Endodermal cell (in vitro differentiated cells): Measurements from ENCODE around the gene CCDC61. TPM values are rescaled to one million over a fixed set of nuclear protein-coding genes. Genes with fewer than 3 reads are reported as not detected.

Experiments used
- DNase-seq: peaks from one replicate; pipeline ENCODE4 v3.0.0-alpha.2; 2017
- H3K27ac ChIP-seq: 2 replicates; pipeline ENCODE4 v1.5.1; 2013; ENCODE audit warnings: mild to moderate bottlenecking, low read depth, low read length, moderate library complexity
- H3K27me3 ChIP-seq: 2 replicates; pipeline ENCODE4 v1.6.1; 2013; ENCODE audit warnings: mild to moderate bottlenecking, low read length, moderate library complexity; ENCODE audit not compliant: insufficient read depth, control insufficient read depth, poor library complexity, severe bottlenecking
- H3K36me3 ChIP-seq: 2 replicates; pipeline ENCODE4 v1.7.0; 2013; ENCODE audit warnings: mild to moderate bottlenecking, low read length, moderate library complexity; ENCODE audit not compliant: control insufficient read depth, insufficient read depth
- H3K4me1 ChIP-seq: one replicate; pipeline ENCODE4 v1.7.0; 2013; ENCODE audit warnings: low read length; ENCODE audit not compliant: control insufficient read depth, insufficient read depth
- H3K4me3 ChIP-seq: 2 replicates; pipeline ENCODE4 v1.5.1; 2013; ENCODE audit warnings: mild to moderate bottlenecking, low read length, moderate library complexity
- H3K9ac ChIP-seq: 2 replicates; pipeline ENCODE4 v1.6.1; 2013; ENCODE audit warnings: mild to moderate bottlenecking, low read length, moderate library complexity; ENCODE audit not compliant: poor library complexity, severe bottlenecking; ENCODE audit errors: extremely low read depth
- H3K9me3 ChIP-seq: 2 replicates; pipeline ENCODE4 v1.6.1; 2013; ENCODE audit warnings: mild to moderate bottlenecking, low read length, moderate library complexity; ENCODE audit not compliant: control insufficient read depth
- H3K27ac Mint-ChIP-seq: 2 replicates; pipeline ENCODE4 v1.8.0; 2020; ENCODE audit warnings: mixed read lengths
- H3K27me3 Mint-ChIP-seq: 2 replicates; pipeline ENCODE4 v1.8.0; 2021; ENCODE audit warnings: mild to moderate bottlenecking, mixed read lengths; ENCODE audit not compliant: insufficient read depth
- H3K36me3 Mint-ChIP-seq: 2 replicates; pipeline ENCODE4 v1.8.0; 2020; ENCODE audit warnings: low read depth, mixed read lengths
- H3K4me1 Mint-ChIP-seq: 2 replicates; pipeline ENCODE4 v1.8.0; 2020; ENCODE audit warnings: mixed read lengths
- H3K4me3 Mint-ChIP-seq: 2 replicates; pipeline ENCODE4 v1.8.0; 2020; ENCODE audit warnings: mild to moderate bottlenecking, moderate library complexity, mixed read lengths
- H3K9me3 Mint-ChIP-seq: 2 replicates; pipeline ENCODE4 v1.8.0; 2020; ENCODE audit warnings: mild to moderate bottlenecking, mixed read lengths
- CTCF ChIP-seq: fragments of 200-600 bp; sonication (generic); conservative IDR thresholded peaks from 2 replicates; pipeline ENCODE4 v1.5.0; 2021; ENCODE audit warnings: antibody characterized with exemption, mild to moderate bottlenecking
- WGBS, 2 experiments: methylation state at CpG; one replicate each; pipeline versions ENCODE4 v1.1.5 to v1.1.7; 2013; ENCODE audit warnings: missing lambda C conversion rate in 2 of 2, mixed read lengths in 1 of 2; ENCODE audit not compliant: insufficient coverage in 1 of 2, insufficient read length in 1 of 2; 5-methylcytosine and 5-hydroxymethylcytosine counted together
- total RNA-seq, 2 donors: library from RNA; stranded (reverse); fragmentation: NEBNext Ultra II Directional in 1 of 2; extraction: Animal tissue kit (Norgen Biotek cat#: 25700) in 1 of 2; gene quantifications; 2 replicates in 1 of 2; 3 replicates in 1 of 2; pipeline ENCODE4 v1.2.1, GENCODE V29; 2021

CCDC61 gene
- total RNA-seq, 2 donors from 2014 or later, result 23.2 to 23.6 TPM

- Histone ChIP-seq H3K36me3 (no peaks in the 10 kb centered on the region), H3K27me3 (peaks cover 34% of the 10 kb centered on the region), H3K4me1 (no peaks in the 10 kb centered on the region), H3K27ac (no peak overlapping the region), H3K4me3 (no peak overlapping the region), H3K9ac (no peak overlapping the region), H3K9me3 (no peaks in the 10 kb centered on the region)
- no peak for DNase-seq
- H3K9me3 Mint-ChIP-seq, result no peaks in the 10 kb centered on the region
- H3K27ac Mint-ChIP-seq, result no peak overlapping the region
- H3K36me3 Mint-ChIP-seq, result peaks cover 3% of the 10 kb centered on the region
- H3K4me1 Mint-ChIP-seq, result peaks cover 11% of the 10 kb centered on the region
- WGBS, 2 experiments, result 91 to 96% methylated on average over 6 to 12 of the region's 15 CpGs
- H3K27me3 Mint-ChIP-seq, result peaks cover 33% of the 10 kb centered on the region
- no peak overlapping the region for H3K4me3 Mint-ChIP-seq
- TF ChIP-seq CTCF, result no peak
Measured at GRCh38 chr19:46017874-46018675, 22.8 kb downstream of the CCDC61 start.

- H3K27me3 ChIP-seq, result peaks cover 27% of the 10 kb centered on the region
- H3K9ac ChIP-seq, result no peak overlapping the region
- Mint-ChIP-seq H3K36me3 (peaks cover 3% of the 10 kb centered on the region), H3K27me3 (peaks cover 27% of the 10 kb centered on the region), H3K4me3 (no peak overlapping the region), H3K4me1 (peaks cover 11% of the 10 kb centered on the region), H3K27ac (no peak overlapping the region), H3K9me3 (no peaks in the 10 kb centered on the region)
- no peak for DNase-seq
- no peaks in the 10 kb centered on the region for H3K4me1 ChIP-seq
- no peak for TF ChIP-seq CTCF
- H3K27ac ChIP-seq, result no peak overlapping the region
- 92 to 100% methylated on average over 2 to 10 of the region's 10 CpGs for WGBS, 2 experiments
- H3K4me3 ChIP-seq, result no peak overlapping the region
- no peaks in the 10 kb centered on the region for H3K36me3 ChIP-seq
- H3K9me3 ChIP-seq, result no peaks in the 10 kb centered on the region
Measured at GRCh38 chr19:46018729-46019251, 23.5 kb downstream of the CCDC61 start.

- H3K27ac ChIP-seq, result no peak overlapping the region
Measured at GRCh38 chr19:46019270-46019669, 24.0 kb downstream of the CCDC61 start.

More at GRCh38 chr19:46019270-46019669, 24.0 kb downstream of the CCDC61 start:
- H3K36me3 Mint-ChIP-seq, result peaks cover 3% of the 10 kb centered on the region
- WGBS, 2 experiments, result 91 to 97% methylated on average over 4 to 13 of the region's 13 CpGs
- DNase-seq, result no peak
- Histone ChIP-seq H3K4me1 (no peaks in the 10 kb centered on the region), H3K27me3 (peaks cover 23% of the 10 kb centered on the region), H3K9ac (no peak overlapping the region), H3K9me3 (no peaks in the 10 kb centered on the region), H3K36me3 (no peaks in the 10 kb centered on the region), H3K4me3 (no peak overlapping the region)
- no peak overlapping the region for H3K27ac Mint-ChIP-seq
- peaks cover 23% of the 10 kb centered on the region for H3K27me3 Mint-ChIP-seq
- H3K4me1 Mint-ChIP-seq, result peaks cover 11% of the 10 kb centered on the region
- H3K4me3 Mint-ChIP-seq, result no peak overlapping the region
- H3K9me3 Mint-ChIP-seq, result no peaks in the 10 kb centered on the region
- no peak for TF ChIP-seq CTCF
